Duodenal mucosa (tissue), 2 donors: ENCODE data around the gene FAM124B.
"Not testable (repeated sequence)": the region's sequence is repeated elsewhere in the genome, so short reads cannot be mapped to it uniquely, and the experiment has no call there.

ENCODE experiments used
- H3K27ac ChIP-seq: one replicate; pipeline ENCODE4 v1.7.0; 2013; ENCODE audit warnings: low read depth, low read length
- H3K27me3 ChIP-seq, 2 donors: one replicate each; pipeline ENCODE4 v1.7.0; 2013; ENCODE audit warnings: low read length in 2 of 2, control low read depth in 1 of 2; ENCODE audit not compliant: insufficient read depth in 2 of 2, control insufficient read depth in 1 of 2
- H3K36me3 ChIP-seq, 2 donors: one replicate each; pipeline ENCODE4 v1.7.0; 2013; ENCODE audit warnings: low read length in 2 of 2, control low read depth in 1 of 2; ENCODE audit not compliant: insufficient read depth in 2 of 2, control insufficient read depth in 1 of 2
- H3K4me1 ChIP-seq, 2 donors: one replicate each; pipeline ENCODE4 v1.7.0; 2013; ENCODE audit warnings: low read length in 2 of 2, control low read depth in 1 of 2; ENCODE audit not compliant: insufficient read depth in 2 of 2, control insufficient read depth in 1 of 2
- H3K4me3 ChIP-seq, 2 donors: one replicate each; pipeline ENCODE4 v1.7.0; 2013; ENCODE audit warnings: low read length in 2 of 2, low read depth in 1 of 2
- H3K9ac ChIP-seq, 2 donors: one replicate each; pipeline ENCODE4 v1.7.0; 2013; ENCODE audit warnings: low read length in 2 of 2, low read depth in 1 of 2
- H3K9me3 ChIP-seq, 2 donors: one replicate each; pipeline ENCODE4 v1.7.0; 2013; ENCODE audit warnings: low read length in 2 of 2, control low read depth in 1 of 2; ENCODE audit not compliant: control insufficient read depth in 1 of 2

FAM124B gene

GRCh38 chr2:224382973-224383555, 18.8 kb downstream of the FAM124B start:
- Histone ChIP-seq H3K4me1 (no peaks in the 10 kb centered on the region), H3K27me3 (no peaks in the 10 kb centered on the region), H3K27ac (no peak overlapping the region)

DNA sequence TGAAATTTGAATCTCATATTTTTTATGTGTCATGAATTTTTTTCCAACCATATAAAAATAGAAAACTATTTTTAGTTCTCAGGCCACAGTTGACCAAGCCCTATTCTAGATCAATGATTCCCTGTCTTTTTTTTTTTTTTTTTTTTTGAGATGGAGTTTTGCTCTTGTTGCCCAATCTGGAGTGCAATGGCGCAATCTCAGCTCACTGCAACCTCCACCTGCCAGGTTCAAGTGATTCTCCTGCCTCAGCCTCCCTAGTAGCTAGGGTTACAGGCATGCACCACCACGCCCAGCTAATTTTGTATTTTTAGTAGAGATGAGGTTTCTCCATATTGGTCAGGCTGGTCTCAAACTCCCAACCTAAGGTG, 19.6 kb downstream of the FAM124B start:
- not testable (repeated sequence) for H3K27me3 ChIP-seq, H3K4me1 ChIP-seq, H3K9ac ChIP-seq, H3K27ac ChIP-seq, H3K4me3 ChIP-seq, H3K36me3 ChIP-seq, H3K9me3 ChIP-seq

More at GRCh38 chr2:224382973-224383555, 18.8 kb downstream of the FAM124B start:
- H3K36me3 ChIP-seq, result no peaks in the 10 kb centered on the region
- no peaks in the 10 kb centered on the region for H3K9me3 ChIP-seq
- H3K9ac ChIP-seq, result no peak overlapping the region
- no peak overlapping the region for H3K4me3 ChIP-seq

GRCh38 chr2:224381521-224382279, 20.2 kb downstream of the FAM124B start:
- Histone ChIP-seq H3K27me3 (no peaks in the 10 kb centered on the region), H3K36me3 (no peaks in the 10 kb centered on the region), H3K4me1 (no peaks in the 10 kb centered on the region), H3K4me3 (no peak overlapping the region), H3K9ac (no peak overlapping the region), H3K9me3 (no peaks in the 10 kb centered on the region), H3K27ac (no peak overlapping the region)

GRCh38 chr2:224379986-224380385, 21.9 kb downstream of the FAM124B start:
- Histone ChIP-seq H3K9ac (no peak overlapping the region), H3K36me3 (no peaks in the 10 kb centered on the region), H3K27me3 (no peaks in the 10 kb centered on the region), H3K4me1 (no peaks in the 10 kb centered on the region), H3K4me3 (no peak overlapping the region), H3K9me3 (no peaks in the 10 kb centered on the region), H3K27ac (no peak overlapping the region)

DNA sequence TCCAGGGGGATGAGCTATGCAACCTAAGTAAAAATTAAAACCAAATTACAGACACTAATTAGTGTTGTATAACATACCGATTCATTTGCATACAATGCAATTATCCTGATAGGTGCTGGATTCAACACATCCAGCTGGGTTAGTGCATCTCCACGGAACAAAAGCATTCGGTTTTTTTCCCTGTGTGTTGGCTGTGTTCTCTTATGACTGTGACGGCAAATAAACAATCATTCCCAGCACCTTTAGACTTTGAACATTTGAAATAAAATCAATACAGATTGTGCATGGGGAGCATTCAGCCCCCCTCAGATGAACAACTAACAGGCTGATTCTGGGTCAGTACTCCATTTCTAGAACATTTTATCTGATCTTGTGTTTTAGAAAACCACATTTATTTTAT, 22.7 kb downstream of the FAM124B start:
- H3K4me3 ChIP-seq, result no peak overlapping the region
- H3K36me3 ChIP-seq, result no peaks in the 10 kb centered on the region
- H3K9me3 ChIP-seq, result no peaks in the 10 kb centered on the region
- H3K9ac ChIP-seq, result no peak overlapping the region
- H3K4me1 ChIP-seq, result no peaks in the 10 kb centered on the region
- no peaks in the 10 kb centered on the region for H3K27me3 ChIP-seq
- no peak overlapping the region for H3K27ac ChIP-seq

- H3K9me3 ChIP-seq, result no peaks in the 10 kb centered on the region
- no peaks in the 10 kb centered on the region for H3K4me1 ChIP-seq
- no peaks in the 10 kb centered on the region for H3K27me3 ChIP-seq
- H3K9ac ChIP-seq, result no peak overlapping the region
- H3K4me3 ChIP-seq, result no peak overlapping the region
- no peak overlapping the region for H3K27ac ChIP-seq
- no peaks in the 10 kb centered on the region for H3K36me3 ChIP-seq
These were observed 23.2 kb downstream of the FAM124B start for GRCh38 chr2:224378701-224379097.

GRCh38 chr2:224377751-224378700, 23.9 kb downstream of the FAM124B start:
- Histone ChIP-seq H3K9ac (no peak overlapping the region), H3K27me3 (no peaks in the 10 kb centered on the region), H3K4me3 (no peak overlapping the region), H3K27ac (no peak overlapping the region), H3K4me1 (no peaks in the 10 kb centered on the region), H3K36me3 (no peaks in the 10 kb centered on the region), H3K9me3 (no peaks in the 10 kb centered on the region)

DNA sequence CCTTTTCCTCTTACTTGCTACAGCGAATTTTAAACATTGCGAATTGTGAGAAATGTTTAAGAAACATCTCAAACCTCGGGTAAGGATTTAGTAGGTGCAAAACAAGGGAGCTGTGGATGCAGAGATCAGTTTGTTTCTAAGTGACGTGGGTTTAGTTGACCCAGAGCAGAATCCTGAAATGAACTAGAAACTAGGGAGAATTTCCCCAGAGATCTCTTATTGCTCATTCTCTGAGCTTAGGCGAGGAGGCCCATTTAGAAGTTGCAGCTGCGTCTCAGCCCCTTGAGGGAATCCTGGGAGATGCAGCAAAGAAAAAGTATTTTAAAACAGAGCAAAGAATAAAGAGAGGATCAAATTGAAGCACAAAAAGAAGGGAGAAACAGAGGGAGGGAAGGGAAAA, 29.3 kb downstream of the FAM124B start:
- Histone ChIP-seq H3K9ac (no peak overlapping the region), H3K27ac (no peak overlapping the region), H3K27me3 (no peaks in the 10 kb centered on the region), H3K4me1 (no peaks in the 10 kb centered on the region), H3K4me3 (no peak overlapping the region), H3K36me3 (no peaks in the 10 kb centered on the region), H3K9me3 (no peaks in the 10 kb centered on the region)

DNA sequence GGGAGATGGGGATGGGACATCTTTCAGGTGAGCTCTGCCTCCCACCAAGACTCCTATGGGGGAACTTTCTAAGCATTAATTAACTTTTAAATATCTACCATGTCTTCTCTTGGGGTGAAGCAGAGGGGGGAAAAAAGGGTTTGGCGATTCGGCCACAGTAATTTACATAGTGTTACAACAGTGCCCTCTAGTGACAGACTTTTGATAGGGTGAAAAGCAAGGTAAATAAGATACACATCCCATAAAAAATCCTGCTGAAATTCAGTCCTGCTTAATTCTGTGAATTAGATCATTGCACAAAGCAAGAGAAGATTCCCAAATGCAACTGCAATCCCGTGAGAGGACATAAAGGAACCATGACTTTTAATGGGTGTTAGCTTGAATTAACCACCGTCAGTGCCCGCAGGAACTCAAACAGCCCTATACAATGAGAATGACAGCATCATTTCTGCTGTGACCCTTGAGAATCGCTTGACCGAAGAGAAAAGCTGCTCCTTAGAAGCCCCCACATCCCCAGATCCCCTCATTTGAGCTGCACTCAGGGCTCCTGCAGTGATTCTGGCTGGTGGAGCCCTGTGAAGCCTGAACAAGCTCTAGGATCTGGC, 32.8 kb downstream of the FAM124B start:
- Histone ChIP-seq H3K9ac (no peak overlapping the region), H3K27me3 (no peaks in the 10 kb centered on the region), H3K36me3 (no peaks in the 10 kb centered on the region), H3K4me3 (no peak overlapping the region), H3K9me3 (no peaks in the 10 kb centered on the region), H3K27ac (no peak overlapping the region), H3K4me1 (no peaks in the 10 kb centered on the region)
